HPDE6-E6E7 (cell line): ENCODE results near the gene CST9L.
"Not testable (repeated sequence)": the region's sequence is repeated elsewhere in the genome, so short reads cannot be mapped to it uniquely, and the experiment has no call there.

Experiments
- DNase-seq: peaks from one replicate; pipeline ENCODE4 v3.0.0; 2011; ENCODE audit warnings: missing footprints; ENCODE audit errors: extremely low spot score

The CST9L gene

GRCh38 chr20:23586735-23587525, 18.6 kb upstream of the CST9L start:
- no peak for DNase-seq

GRCh38 chr20:23585808-23586734, 17.8 kb upstream of the CST9L start:
- DNase-seq: no peak

GRCh38 chr20:23585449-23585807, 17.1 kb upstream of the CST9L start:
- DNase-seq: no peak

- DNase-seq: no peak
These were observed 16.3 kb upstream of the CST9L start for GRCh38 chr20:23584434-23585199.

GRCh38 chr20:23583526-23583925, 15.2 kb upstream of the CST9L start:
- DNase-seq: peak; percentile 100

- no peak for DNase-seq
These were observed 14.0 kb upstream of the CST9L start for GRCh38 chr20:23582293-23582692.

GRCh38 chr20:23581833-23582232, 13.5 kb upstream of the CST9L start:
- not testable (repeated sequence) for DNase-seq

GRCh38 chr20:23574977-23575376, 6.7 kb upstream of the CST9L start:
- DNase-seq: no peak

GRCh38 chr20:23570178-23570760, 2.0 kb upstream of the CST9L start:
- no peak for DNase-seq

GRCh38 chr20:23569570-23569969, 1.3 kb upstream of the CST9L start:
- DNase-seq: no peak

- DNase-seq: no peak
These were observed 667 bp upstream of the CST9L start for GRCh38 chr20:23568971-23569330.

- DNase-seq: no peak
These were observed 1.9 kb downstream of the CST9L start for GRCh38 chr20:23566199-23566932.

GRCh38 chr20:23565503-23566045, 2.7 kb downstream of the CST9L start:
- no peak for DNase-seq

GRCh38 chr20:23564927-23565326, 3.4 kb downstream of the CST9L start:
- no peak for DNase-seq

- no peak for DNase-seq
These were observed 5.5 kb downstream of the CST9L start for GRCh38 chr20:23562721-23563342.

GRCh38 chr20:23554401-23554800, 13.9 kb downstream of the CST9L start:
- DNase-seq: no peak

- no peak for DNase-seq
These were observed 16.5 kb downstream of the CST9L start for GRCh38 chr20:23551786-23552185.

GRCh38 chr20:23551383-23551782, 16.9 kb downstream of the CST9L start:
- no peak for DNase-seq

- peak; percentile 85 for DNase-seq
These were observed 18.1 kb downstream of the CST9L start for GRCh38 chr20:23550227-23550626.

GRCh38 chr20:23548408-23548807, 19.9 kb downstream of the CST9L start:
- DNase-seq: no peak
